ENCODE results near the gene BPIFB6. TPM values are rescaled to one million over a fixed set of nuclear protein-coding genes. Genes with fewer than 3 reads are reported as not detected.

The BPIFB6 gene
- total RNA-seq, 1 donor from 2014 or later = not detected

- no peak for DNase-seq
These were observed 14.8 kb upstream of the BPIFB6 start for GRCh38 chr20:33016581-33017109.

- no peak for DNase-seq
These were observed 13.9 kb upstream of the BPIFB6 start for GRCh38 chr20:33017542-33017941.

- DNase-seq = no peak
These were observed 13.1 kb upstream of the BPIFB6 start for GRCh38 chr20:33018169-33018931.

GRCh38 chr20:33019465-33020277 lies 11.8 kb upstream of the BPIFB6 start:
- no peak for DNase-seq

- DNase-seq = no peak
These were observed 10.9 kb upstream of the BPIFB6 start for GRCh38 chr20:33020278-33021161.

- DNase-seq = no peak
These were observed 9.6 kb upstream of the BPIFB6 start for GRCh38 chr20:33021879-33022278.

GRCh38 chr20:33022289-33022688 lies 9.2 kb upstream of the BPIFB6 start:
- DNase-seq = no peak

- no peak for DNase-seq
These were observed 8.6 kb upstream of the BPIFB6 start for GRCh38 chr20:33022694-33023438.

GRCh38 chr20:33023439-33024242 lies 7.8 kb upstream of the BPIFB6 start:
- no peak for DNase-seq

- DNase-seq = no peak
These were observed 7.2 kb upstream of the BPIFB6 start for GRCh38 chr20:33024243-33024560.

GRCh38 chr20:33024609-33025317 lies 6.7 kb upstream of the BPIFB6 start:
- no peak for DNase-seq

GRCh38 chr20:33025318-33025876 lies 6.1 kb upstream of the BPIFB6 start:
- no peak for DNase-seq

GRCh38 chr20:33026072-33026778 lies 5.2 kb upstream of the BPIFB6 start:
- DNase-seq = no peak

- DNase-seq = no peak
These were observed 4.4 kb upstream of the BPIFB6 start for GRCh38 chr20:33026779-33027759.

- no peak for DNase-seq
These were observed 3.4 kb upstream of the BPIFB6 start for GRCh38 chr20:33027769-33028751.

GRCh38 chr20:33028875-33029274 lies 2.6 kb upstream of the BPIFB6 start:
- no peak for DNase-seq

- no peak for DNase-seq
These were observed 1.4 kb upstream of the BPIFB6 start for GRCh38 chr20:33030076-33030475.

Data from dermis blood vessel endothelial cell (primary cell).